Vagina (tissue), 2 donors: ENCODE measurements around the gene TGM1.

Experiments used
- POLR2A ChIP-seq, 2 donors: fragments of 450-650 bp; IDR thresholded peaks; one replicate each; pipeline ENCODE4 v1.6.1; 2017; ENCODE audit warnings: antibody characterized with exemption in 2 of 2, mild to moderate bottlenecking in 2 of 2, moderate library complexity in 2 of 2
- TF ChIP-seq, protein P1 (sequence below), 3 experiments: fragments of 450-650 bp in 2 of 3; fragments of 200-600 bp in 1 of 3; sonication (generic) in 1 of 3; IDR thresholded peaks; one replicate each; pipeline ENCODE4 v1.5.1; 2017 to 2019; ENCODE audit warnings: antibody characterized with exemption in 3 of 3, mild to moderate bottlenecking in 2 of 3, moderate library complexity in 2 of 3

DNA sequence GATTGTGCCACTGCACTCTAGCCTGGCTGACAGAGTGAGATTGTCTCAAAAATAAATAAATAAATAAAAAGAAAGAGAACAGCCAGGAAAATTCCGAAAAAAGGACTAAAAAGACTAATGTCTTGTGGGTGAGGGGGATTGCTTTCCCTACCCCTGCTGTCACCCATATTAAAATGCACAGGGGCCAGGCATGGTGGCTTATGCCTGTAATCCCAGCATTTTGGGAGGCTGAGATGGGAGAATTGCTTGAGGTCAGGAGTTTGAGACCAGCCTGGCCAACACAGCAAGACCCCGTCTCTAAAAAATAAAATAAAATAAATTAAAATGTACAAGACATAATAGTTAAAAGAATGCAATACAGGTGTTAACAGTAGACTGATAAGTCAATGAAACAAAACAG is 30.5 kb upstream of the TGM1 start:
- TF ChIP-seq, protein P1, sequence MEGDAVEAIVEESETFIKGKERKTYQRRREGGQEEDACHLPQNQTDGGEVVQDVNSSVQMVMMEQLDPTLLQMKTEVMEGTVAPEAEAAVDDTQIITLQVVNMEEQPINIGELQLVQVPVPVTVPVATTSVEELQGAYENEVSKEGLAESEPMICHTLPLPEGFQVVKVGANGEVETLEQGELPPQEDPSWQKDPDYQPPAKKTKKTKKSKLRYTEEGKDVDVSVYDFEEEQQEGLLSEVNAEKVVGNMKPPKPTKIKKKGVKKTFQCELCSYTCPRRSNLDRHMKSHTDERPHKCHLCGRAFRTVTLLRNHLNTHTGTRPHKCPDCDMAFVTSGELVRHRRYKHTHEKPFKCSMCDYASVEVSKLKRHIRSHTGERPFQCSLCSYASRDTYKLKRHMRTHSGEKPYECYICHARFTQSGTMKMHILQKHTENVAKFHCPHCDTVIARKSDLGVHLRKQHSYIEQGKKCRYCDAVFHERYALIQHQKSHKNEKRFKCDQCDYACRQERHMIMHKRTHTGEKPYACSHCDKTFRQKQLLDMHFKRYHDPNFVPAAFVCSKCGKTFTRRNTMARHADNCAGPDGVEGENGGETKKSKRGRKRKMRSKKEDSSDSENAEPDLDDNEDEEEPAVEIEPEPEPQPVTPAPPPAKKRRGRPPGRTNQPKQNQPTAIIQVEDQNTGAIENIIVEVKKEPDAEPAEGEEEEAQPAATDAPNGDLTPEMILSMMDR (IDR thresholded peaks at IDR 0.05), result no peak
- TF ChIP-seq POLR2A (IDR thresholded peaks at IDR 0.05), result no peak
